DND-41 (cell line): Measurements from ENCODE around the gene NKD1.

Experiments
- ATAC-seq: fragments of 200-7000 bp; cut with Tn5 transposase; 3 replicates; pipeline ENCODE4 v1.9.1; 2021; ENCODE audit warnings: low read depth; ENCODE audit not compliant: insufficient read depth
- DNase-seq: peaks from one replicate; pipeline ENCODE4 v3.0.0-alpha.2; 2020
- H2AFZ ChIP-seq: 2 replicates; pipeline ENCODE4 v1.6.0; 2012; ENCODE audit warnings: low read depth, low read length
- H3K27ac ChIP-seq: 2 replicates; pipeline ENCODE4 v1.5.1; 2012; ENCODE audit warnings: low read length, inconsistent platforms
- H3K27me3 ChIP-seq: fragments of 200-600 bp; sonication (generic); 2 replicates; pipeline ENCODE4 v1.6.0; 2012; ENCODE audit warnings: low read length, mild to moderate bottlenecking, inconsistent platforms; ENCODE audit not compliant: insufficient read depth, poor library complexity
- H3K36me3 ChIP-seq: 2 replicates; pipeline ENCODE4 v1.5.1; 2012; ENCODE audit warnings: low read length, inconsistent platforms; ENCODE audit not compliant: insufficient read depth
- H3K4me1 ChIP-seq: 2 replicates; pipeline ENCODE4 v1.5.1; 2012; ENCODE audit warnings: mild to moderate bottlenecking, low read length; ENCODE audit not compliant: insufficient read depth
- H3K4me2 ChIP-seq: 2 replicates; pipeline ENCODE4 v1.6.0; 2012; ENCODE audit warnings: mild to moderate bottlenecking, moderate library complexity, low read length, inconsistent platforms; ENCODE audit not compliant: insufficient read depth
- H3K4me3 ChIP-seq, 2 experiments: fragments of 200-600 bp in 1 of 2; shearing (Covaris generic) in 1 of 2; 2 replicates each; pipeline ENCODE4 v1.5.1; 2012 to 2016; ENCODE audit warnings: inconsistent platforms in 2 of 2, low read length in 2 of 2, mild to moderate bottlenecking in 2 of 2, low read depth in 1 of 2, moderate library complexity in 1 of 2
- H3K79me2 ChIP-seq: 2 replicates; pipeline ENCODE4 v1.6.0; 2012; ENCODE audit warnings: low read length, inconsistent platforms; ENCODE audit not compliant: insufficient read depth
- H3K9ac ChIP-seq: 2 replicates; pipeline ENCODE4 v1.6.0; 2012; ENCODE audit warnings: low read depth, mild to moderate bottlenecking, inconsistent platforms, low read length, moderate library complexity
- H3K9me3 ChIP-seq: 2 replicates; pipeline ENCODE4 v1.5.1; 2012; ENCODE audit warnings: low read length, moderate library complexity, mild to moderate bottlenecking, inconsistent platforms; ENCODE audit not compliant: insufficient read depth, severe bottlenecking
- H4K20me1 ChIP-seq: 2 replicates; pipeline ENCODE4 v1.6.0; 2012; ENCODE audit warnings: low read length; ENCODE audit not compliant: insufficient read depth
- CTCF ChIP-seq: IDR thresholded peaks from 2 replicates; pipeline ENCODE4 v1.5.1; 2012; ENCODE audit warnings: borderline replicate concordance, low read length, moderate library complexity, mild to moderate bottlenecking; ENCODE audit not compliant: poor library complexity, severe bottlenecking; ENCODE audit errors: extremely low read depth
- EZH2 ChIP-seq: IDR thresholded peaks from 3 replicates; pipeline ENCODE4 v1.6.1; 2012; ENCODE audit warnings: borderline replicate concordance, low read depth, mild to moderate bottlenecking, moderate library complexity, low read length, inconsistent platforms; ENCODE audit not compliant: severe bottlenecking

Gene NKD1

GRCh38 chr16:50628156-50628802 is 80.1 kb downstream of the NKD1 start:
- no peak overlapping the region for H3K27ac ChIP-seq
- H3K4me1 ChIP-seq = no peaks in the 10 kb centered on the region
- no peak for DNase-seq
- peaks cover 7% of the 10 kb centered on the region; the same call in 1 of the 2 replicates for H4K20me1 ChIP-seq
- H3K36me3 ChIP-seq = no peaks in the 10 kb centered on the region
- no peak for ATAC-seq
- H3K9ac ChIP-seq = no peak overlapping the region
- H3K79me2 ChIP-seq = no peaks in the 10 kb centered on the region
- H2AFZ ChIP-seq = no peak overlapping the region
- no peak overlapping the region for H3K4me3 ChIP-seq
- H3K27me3 ChIP-seq = peaks cover 24% of the 10 kb centered on the region
- no peaks in the 10 kb centered on the region for H3K9me3 ChIP-seq
- TF ChIP-seq CTCF (no peak), EZH2 (no peak)
- no peak overlapping the region for H3K4me2 ChIP-seq

DNA sequence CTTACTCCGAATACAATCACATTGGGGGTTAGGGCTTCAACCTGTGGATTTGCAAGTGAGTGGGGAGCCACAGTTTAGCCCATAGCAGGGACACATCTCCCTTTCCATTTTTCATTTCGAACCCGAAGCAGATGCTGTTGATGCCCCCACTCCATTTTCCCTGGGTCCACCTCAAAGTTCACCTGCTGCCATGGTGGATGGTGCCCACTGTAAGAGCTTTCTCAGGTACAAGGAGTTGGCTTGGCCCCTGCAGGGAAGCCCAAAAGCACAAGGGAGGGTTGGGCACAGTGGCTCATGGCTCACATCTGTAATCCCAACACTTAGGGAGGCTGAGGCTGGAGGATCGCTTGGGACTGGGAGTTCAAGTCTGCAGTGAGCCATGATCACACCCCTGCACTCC is 81.1 kb downstream of the NKD1 start:
- Histone ChIP-seq H3K36me3 (no peaks in the 10 kb centered on the region), H3K9ac (no peak overlapping the region), H3K27me3 (peaks cover 24% of the 10 kb centered on the region), H3K4me1 (no peaks in the 10 kb centered on the region), H3K4me2 (no peak overlapping the region), H3K9me3 (no peaks in the 10 kb centered on the region), H2AFZ (no peak overlapping the region), H3K27ac (no peak overlapping the region), H4K20me1 (peaks cover 7% of the 10 kb centered on the region; the same call in 1 of the 2 replicates), H3K4me3 (no peak overlapping the region), H3K79me2 (no peaks in the 10 kb centered on the region)
- DNase-seq (no peak), ATAC-seq (no peak)
- no peak for TF ChIP-seq CTCF
- no peak for TF ChIP-seq EZH2

DNA sequence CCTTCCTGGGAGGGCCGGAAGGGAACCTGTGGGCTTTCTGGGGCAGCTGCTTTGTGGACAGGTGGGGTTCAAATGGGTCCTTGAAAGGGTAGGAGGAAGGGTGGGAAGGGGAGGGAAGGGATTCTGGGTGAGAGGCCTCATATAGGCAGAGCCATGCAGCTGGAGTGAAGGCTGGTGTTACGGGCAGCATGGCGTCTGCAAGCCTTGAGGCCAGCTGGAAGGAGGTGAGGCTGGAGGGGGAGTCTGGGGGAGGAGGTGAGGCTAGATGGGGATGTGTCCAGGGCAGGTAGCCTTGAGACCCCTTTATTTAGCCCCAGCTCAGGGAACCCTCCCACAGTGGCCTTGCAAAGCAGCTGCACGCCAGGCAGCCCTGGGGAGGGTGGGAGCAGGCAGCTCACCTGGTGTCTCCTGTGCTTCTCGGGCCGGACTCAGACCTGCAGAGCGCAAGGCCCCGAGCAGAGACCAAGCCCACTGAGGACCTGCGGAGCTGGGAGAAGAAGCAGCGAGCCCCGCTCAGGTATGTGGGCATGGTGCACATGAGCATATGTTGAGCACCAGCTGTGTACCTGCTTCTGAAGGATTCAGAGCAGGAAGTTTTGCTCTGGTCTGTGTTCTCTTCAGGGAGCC is 82.3 kb downstream of the NKD1 start:
- H3K9me3 ChIP-seq = no peaks in the 10 kb centered on the region
- TF ChIP-seq CTCF = no peak
- TF ChIP-seq EZH2 = no peak

More for the DNA sequence above, 82.3 kb downstream of the NKD1 start:
- H3K9ac ChIP-seq = no peak overlapping the region
- H3K4me3 ChIP-seq = no peak overlapping the region
- ATAC-seq (no peak), DNase-seq (no peak)
- no peaks in the 10 kb centered on the region for H3K36me3 ChIP-seq
- 0 out of 2 replicates have a peak, but pooled peaks cover 7% of the 10 kb centered on the region for H4K20me1 ChIP-seq
- no peaks in the 10 kb centered on the region for H3K4me1 ChIP-seq
- H3K27me3 ChIP-seq = peaks cover 24% of the 10 kb centered on the region
- no peak overlapping the region for H2AFZ ChIP-seq
- H3K79me2 ChIP-seq = no peaks in the 10 kb centered on the region
- H3K27ac ChIP-seq = no peak overlapping the region
- no peak overlapping the region for H3K4me2 ChIP-seq
